Neural cell (in vitro differentiated cells): ENCODE results near the gene AVL9. TPM values are rescaled to one million over a fixed set of nuclear protein-coding genes. Genes with fewer than 3 reads are reported as not detected.

ENCODE experiments used
- H2AFZ ChIP-seq: fragments of 200-600, 300-800 bp; sonication (generic), shearing (Covaris generic); 2 replicates; pipeline ENCODE4 v1.6.0; 2014; ENCODE audit warnings: low read depth, mild to moderate bottlenecking, antibody characterized with exemption, low read length, moderate library complexity
- H3F3A ChIP-seq: fragments of 200-600 bp; shearing (Covaris generic); 2 replicates; pipeline ENCODE4 v1.6.1; 2016; ENCODE audit warnings: mild to moderate bottlenecking, moderate library complexity, mixed read lengths, antibody characterized with exemption, low read length; ENCODE audit not compliant: insufficient read depth, poor library complexity, severe bottlenecking
- H3K27ac ChIP-seq: fragments of 200-600, 300-800 bp; sonication (generic), shearing (Covaris generic); 2 replicates; pipeline ENCODE4 v1.5.1; 2014; ENCODE audit warnings: mild to moderate bottlenecking, low read length, moderate library complexity
- H3K27me3 ChIP-seq: fragments of 300-800, 200-600 bp; sonication (generic), shearing (Covaris generic); 2 replicates; pipeline ENCODE4 v1.6.0; 2014; ENCODE audit warnings: mild to moderate bottlenecking, low read depth, low read length, moderate library complexity; ENCODE audit not compliant: insufficient read depth
- H3K36me3 ChIP-seq: fragments of 300-800, 200-600 bp; sonication (generic), shearing (Covaris generic); 2 replicates; pipeline ENCODE4 v1.5.1; 2014; ENCODE audit warnings: mild to moderate bottlenecking, antibody characterized with exemption, low read length, moderate library complexity; ENCODE audit not compliant: insufficient read depth
- H3K4me2 ChIP-seq: fragments of 300-800, 200-600 bp; sonication (generic), shearing (Covaris generic); 2 replicates; pipeline ENCODE4 v1.6.0; 2014; ENCODE audit warnings: mild to moderate bottlenecking, low read length
- H3K4me3 ChIP-seq: fragments of 300-800, 200-600 bp; sonication (generic), shearing (Covaris generic); 2 replicates; pipeline ENCODE4 v1.5.1; 2014; ENCODE audit warnings: mild to moderate bottlenecking, low read length, moderate library complexity
- H3K79me2 ChIP-seq: fragments of 200-600 bp; shearing (Covaris generic); replicated peaks from 2 replicates; pipeline ENCODE4 v1.6.0; 2014; ENCODE audit warnings: mild to moderate bottlenecking, low read length, moderate library complexity; ENCODE audit not compliant: insufficient read depth
- H3K9ac ChIP-seq: fragments of 300-800, 200-600 bp; sonication (generic), shearing (Covaris generic); 2 replicates; pipeline ENCODE4 v1.6.1; 2016; ENCODE audit warnings: mild to moderate bottlenecking, low read length, mixed read lengths
- H3K9me2 ChIP-seq: fragments of 200-600 bp; shearing (Covaris generic); 2 replicates; pipeline ENCODE4 v1.6.1; 2016; ENCODE audit warnings: mild to moderate bottlenecking, low read length, mixed read lengths; ENCODE audit not compliant: insufficient read depth
- H3K9me3 ChIP-seq: fragments of 200-600, 300-800 bp; sonication (generic), shearing (Covaris generic); 2 replicates; pipeline ENCODE4 v1.6.1; 2016; ENCODE audit warnings: mild to moderate bottlenecking, mixed run types, low read length, moderate library complexity, mixed read lengths
- H4K20me1 ChIP-seq: fragments of 200-600 bp; shearing (Covaris generic); 2 replicates; pipeline ENCODE4 v1.6.1; 2016; ENCODE audit warnings: mild to moderate bottlenecking, mixed run types; ENCODE audit not compliant: insufficient read depth
- EP300 ChIP-seq: fragments of 450-650 bp; conservative IDR thresholded peaks from 2 replicates; pipeline ENCODE4 v1.6.1; 2014; ENCODE audit warnings: antibody characterized with exemption, mild to moderate bottlenecking, moderate library complexity; ENCODE audit not compliant: poor library complexity, severe bottlenecking
- EZH2 ChIP-seq: fragments of 200-600, 300-800 bp; shearing (Covaris generic), sonication (generic); IDR thresholded peaks from 2 replicates; pipeline ENCODE4 v1.6.1; 2014; ENCODE audit warnings: antibody characterized with exemption, low read length, borderline replicate concordance, mild to moderate bottlenecking; ENCODE audit not compliant: insufficient read depth, poor library complexity, severe bottlenecking
- MXI1 ChIP-seq: fragments of 450-650 bp; conservative IDR thresholded peaks from 2 replicates; pipeline ENCODE4 v1.6.1; 2014; ENCODE audit warnings: antibody characterized with exemption, mild to moderate bottlenecking; ENCODE audit not compliant: poor library complexity, severe bottlenecking
- POLR2AphosphoS5 ChIP-seq: IDR thresholded peaks from 2 replicates; pipeline ENCODE4 v1.6.1; 2012
- RAD21 ChIP-seq: fragments of 450-650 bp; conservative IDR thresholded peaks from 2 replicates; pipeline ENCODE4 v1.6.1; 2014; ENCODE audit warnings: antibody characterized with exemption, mild to moderate bottlenecking, moderate library complexity
- SMC3 ChIP-seq: fragments of 450-650 bp; conservative IDR thresholded peaks from 2 replicates; pipeline ENCODE4 v1.6.1; 2014; ENCODE audit warnings: antibody characterized with exemption, mild to moderate bottlenecking, moderate library complexity; ENCODE audit not compliant: poor library complexity
- TAF1 ChIP-seq: IDR thresholded peaks from 2 replicates; pipeline ENCODE4 v1.6.1; 2012; ENCODE audit warnings: low read depth
- polyA plus RNA-seq: library from polyadenylated mRNA; depleted of rRNA; stranded (reverse); fragments of >200 nt; gene quantifications from 2 replicates; pipeline ENCODE4 v1.2.3, GENCODE V29; 2014
- TF ChIP-seq, protein P1 (sequence below): fragments of 450-650 bp; IDR thresholded peaks from 2 replicates; pipeline ENCODE4 v1.5.1; 2014; ENCODE audit warnings: antibody characterized with exemption, mild to moderate bottlenecking, moderate library complexity; ENCODE audit not compliant: poor library complexity, severe bottlenecking
- TF ChIP-seq, protein P2 (sequence below): IDR thresholded peaks from 2 replicates; pipeline ENCODE4 v1.6.1; 2012; ENCODE audit warnings: borderline replicate concordance

The AVL9 gene
- polyA plus RNA-seq, 1 donor from 2014 or later: 47.2 TPM

DNA sequence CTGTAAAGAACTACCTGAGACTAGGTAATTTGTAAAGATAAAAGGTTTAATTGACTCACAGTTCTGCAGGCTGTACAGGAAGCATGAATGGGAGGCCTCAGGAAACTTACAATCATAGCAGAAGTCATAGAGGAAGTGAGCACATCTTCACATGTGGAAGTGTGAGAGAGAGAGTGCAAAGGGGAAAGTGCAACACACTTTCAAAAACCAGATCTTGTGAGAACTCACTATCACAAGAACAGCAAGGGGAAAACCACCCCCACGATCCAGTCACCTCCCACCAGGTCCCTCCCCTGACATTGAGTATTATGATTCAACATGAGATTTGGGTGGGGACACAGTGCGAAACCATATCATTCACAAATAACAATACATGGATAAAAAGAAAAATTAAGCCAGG lies 24.5 kb downstream of the AVL9 start:
- TF ChIP-seq, protein P1, sequence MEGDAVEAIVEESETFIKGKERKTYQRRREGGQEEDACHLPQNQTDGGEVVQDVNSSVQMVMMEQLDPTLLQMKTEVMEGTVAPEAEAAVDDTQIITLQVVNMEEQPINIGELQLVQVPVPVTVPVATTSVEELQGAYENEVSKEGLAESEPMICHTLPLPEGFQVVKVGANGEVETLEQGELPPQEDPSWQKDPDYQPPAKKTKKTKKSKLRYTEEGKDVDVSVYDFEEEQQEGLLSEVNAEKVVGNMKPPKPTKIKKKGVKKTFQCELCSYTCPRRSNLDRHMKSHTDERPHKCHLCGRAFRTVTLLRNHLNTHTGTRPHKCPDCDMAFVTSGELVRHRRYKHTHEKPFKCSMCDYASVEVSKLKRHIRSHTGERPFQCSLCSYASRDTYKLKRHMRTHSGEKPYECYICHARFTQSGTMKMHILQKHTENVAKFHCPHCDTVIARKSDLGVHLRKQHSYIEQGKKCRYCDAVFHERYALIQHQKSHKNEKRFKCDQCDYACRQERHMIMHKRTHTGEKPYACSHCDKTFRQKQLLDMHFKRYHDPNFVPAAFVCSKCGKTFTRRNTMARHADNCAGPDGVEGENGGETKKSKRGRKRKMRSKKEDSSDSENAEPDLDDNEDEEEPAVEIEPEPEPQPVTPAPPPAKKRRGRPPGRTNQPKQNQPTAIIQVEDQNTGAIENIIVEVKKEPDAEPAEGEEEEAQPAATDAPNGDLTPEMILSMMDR: no peak
- TF ChIP-seq EZH2 (no peak), RAD21 (no peak), SMC3 (no peak)
- TF ChIP-seq, protein P2, sequence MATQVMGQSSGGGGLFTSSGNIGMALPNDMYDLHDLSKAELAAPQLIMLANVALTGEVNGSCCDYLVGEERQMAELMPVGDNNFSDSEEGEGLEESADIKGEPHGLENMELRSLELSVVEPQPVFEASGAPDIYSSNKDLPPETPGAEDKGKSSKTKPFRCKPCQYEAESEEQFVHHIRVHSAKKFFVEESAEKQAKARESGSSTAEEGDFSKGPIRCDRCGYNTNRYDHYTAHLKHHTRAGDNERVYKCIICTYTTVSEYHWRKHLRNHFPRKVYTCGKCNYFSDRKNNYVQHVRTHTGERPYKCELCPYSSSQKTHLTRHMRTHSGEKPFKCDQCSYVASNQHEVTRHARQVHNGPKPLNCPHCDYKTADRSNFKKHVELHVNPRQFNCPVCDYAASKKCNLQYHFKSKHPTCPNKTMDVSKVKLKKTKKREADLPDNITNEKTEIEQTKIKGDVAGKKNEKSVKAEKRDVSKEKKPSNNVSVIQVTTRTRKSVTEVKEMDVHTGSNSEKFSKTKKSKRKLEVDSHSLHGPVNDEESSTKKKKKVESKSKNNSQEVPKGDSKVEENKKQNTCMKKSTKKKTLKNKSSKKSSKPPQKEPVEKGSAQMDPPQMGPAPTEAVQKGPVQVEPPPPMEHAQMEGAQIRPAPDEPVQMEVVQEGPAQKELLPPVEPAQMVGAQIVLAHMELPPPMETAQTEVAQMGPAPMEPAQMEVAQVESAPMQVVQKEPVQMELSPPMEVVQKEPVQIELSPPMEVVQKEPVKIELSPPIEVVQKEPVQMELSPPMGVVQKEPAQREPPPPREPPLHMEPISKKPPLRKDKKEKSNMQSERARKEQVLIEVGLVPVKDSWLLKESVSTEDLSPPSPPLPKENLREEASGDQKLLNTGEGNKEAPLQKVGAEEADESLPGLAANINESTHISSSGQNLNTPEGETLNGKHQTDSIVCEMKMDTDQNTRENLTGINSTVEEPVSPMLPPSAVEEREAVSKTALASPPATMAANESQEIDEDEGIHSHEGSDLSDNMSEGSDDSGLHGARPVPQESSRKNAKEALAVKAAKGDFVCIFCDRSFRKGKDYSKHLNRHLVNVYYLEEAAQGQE: no peak
- H3K9ac ChIP-seq: no peak overlapping the region
- no peaks in the 10 kb centered on the region for H3K9me2 ChIP-seq
- no peaks in the 10 kb centered on the region for H4K20me1 ChIP-seq
- no peak overlapping the region for H2AFZ ChIP-seq
- H3K27ac ChIP-seq: no peak overlapping the region
- H3K4me3 ChIP-seq: no peak overlapping the region
- H3K79me2 ChIP-seq: peaks cover 3% of the 10 kb centered on the region
- no peak overlapping the region for H3K4me2 ChIP-seq
- H3K36me3 ChIP-seq: peaks cover 5% of the 10 kb centered on the region
- no peaks in the 10 kb centered on the region for H3K27me3 ChIP-seq
- H3K9me3 ChIP-seq: no peaks in the 10 kb centered on the region
- H3F3A ChIP-seq: no peaks in the 10 kb centered on the region

DNA sequence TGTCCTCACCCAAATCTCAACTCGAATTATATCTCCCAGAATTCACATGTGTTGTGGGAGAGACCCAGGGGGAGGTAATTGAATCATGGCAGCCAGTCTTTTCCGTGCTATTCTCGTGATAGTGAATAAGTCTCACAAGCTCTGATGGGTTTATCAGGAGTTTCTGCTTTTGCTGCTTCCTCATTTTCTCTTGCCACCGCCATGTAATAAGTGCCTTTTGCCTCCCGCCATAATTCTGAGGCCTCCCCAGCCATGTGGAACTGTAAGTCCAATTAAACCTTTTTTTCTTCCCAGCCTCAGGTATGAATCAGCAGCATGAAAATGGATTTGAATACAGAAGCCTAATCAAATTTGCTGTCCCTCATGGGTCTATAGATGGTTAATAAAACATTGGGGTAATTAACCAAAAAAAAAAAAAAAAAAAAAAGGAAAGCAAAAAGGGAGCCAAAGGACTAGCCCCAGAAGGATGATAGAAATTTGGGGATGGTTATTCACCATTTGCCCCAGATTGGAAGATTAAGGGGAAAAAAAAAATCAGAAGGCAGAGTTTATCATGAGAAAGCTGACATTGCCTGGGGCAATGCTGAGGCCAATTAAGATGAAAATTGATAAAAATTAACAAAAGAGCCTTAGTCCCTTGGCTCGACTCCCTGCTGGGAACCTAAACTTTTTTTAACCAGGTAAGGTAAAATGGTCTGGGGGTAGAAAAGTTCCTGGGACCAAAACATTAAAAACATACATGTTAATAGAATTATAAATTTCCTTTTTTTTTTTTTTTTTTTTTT lies 27.6 kb downstream of the AVL9 start:
- Histone ChIP-seq H3K27me3 (no peaks in the 10 kb centered on the region), H3K4me2 (no peak overlapping the region), H3F3A (no peaks in the 10 kb centered on the region), H3K4me3 (no peak overlapping the region), H3K9me3 (no peaks in the 10 kb centered on the region), H3K9me2 (no peaks in the 10 kb centered on the region), H3K36me3 (peaks cover 5% of the 10 kb centered on the region), H3K79me2 (peaks cover 2% of the 10 kb centered on the region), H3K27ac (no peak overlapping the region), H3K9ac (no peak overlapping the region), H2AFZ (no peak overlapping the region), H4K20me1 (no peaks in the 10 kb centered on the region)
- TF ChIP-seq MXI1 (no peak), RAD21 (no peak)

DNA sequence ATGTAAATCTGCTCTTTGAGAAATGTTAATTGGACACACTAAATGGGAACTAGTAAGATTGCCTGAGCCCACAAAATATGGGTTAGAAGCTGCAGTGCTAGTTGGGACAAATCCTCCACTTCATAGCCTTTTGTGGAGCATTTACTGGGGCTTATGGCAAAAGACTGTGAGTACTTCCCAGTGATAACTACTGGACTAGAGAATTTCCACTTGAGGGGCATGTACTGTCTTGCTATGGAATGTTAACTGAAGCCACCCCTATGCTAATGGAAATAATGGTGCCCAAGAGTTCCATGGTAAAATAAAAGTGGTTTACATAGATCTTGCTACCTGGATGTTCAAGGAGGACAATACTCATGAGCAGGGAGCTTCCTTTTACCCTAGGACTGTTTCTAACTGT lies 29.3 kb downstream of the AVL9 start:
- H3K27ac ChIP-seq: no peak overlapping the region
- H3K4me3 ChIP-seq: no peak overlapping the region
- TF ChIP-seq EP300 (no peak), RAD21 (no peak), TAF1 (no peak), EZH2 (no peak), MXI1 (no peak), SMC3 (no peak), POLR2AphosphoS5 (no peak)
- TF ChIP-seq, protein P2: no peak
- TF ChIP-seq, protein P1: no peak
- no peak overlapping the region for H3K4me2 ChIP-seq
- H3K27me3 ChIP-seq: no peaks in the 10 kb centered on the region
- no peak overlapping the region for H2AFZ ChIP-seq
- H3F3A ChIP-seq: no peaks in the 10 kb centered on the region
- no peaks in the 10 kb centered on the region for H3K9me3 ChIP-seq
- no peaks in the 10 kb centered on the region for H3K79me2 ChIP-seq
- H3K9me2 ChIP-seq: no peaks in the 10 kb centered on the region
- H3K36me3 ChIP-seq: peaks cover 5% of the 10 kb centered on the region
- no peaks in the 10 kb centered on the region for H4K20me1 ChIP-seq
- H3K9ac ChIP-seq: no peak overlapping the region
